ENCODE results near the gene SDK1.
"Not testable (repeated sequence)": the region's sequence is repeated elsewhere in the genome, so short reads cannot be mapped to it uniquely, and the experiment has no call there.

- TF ChIP-seq, protein P1, sequence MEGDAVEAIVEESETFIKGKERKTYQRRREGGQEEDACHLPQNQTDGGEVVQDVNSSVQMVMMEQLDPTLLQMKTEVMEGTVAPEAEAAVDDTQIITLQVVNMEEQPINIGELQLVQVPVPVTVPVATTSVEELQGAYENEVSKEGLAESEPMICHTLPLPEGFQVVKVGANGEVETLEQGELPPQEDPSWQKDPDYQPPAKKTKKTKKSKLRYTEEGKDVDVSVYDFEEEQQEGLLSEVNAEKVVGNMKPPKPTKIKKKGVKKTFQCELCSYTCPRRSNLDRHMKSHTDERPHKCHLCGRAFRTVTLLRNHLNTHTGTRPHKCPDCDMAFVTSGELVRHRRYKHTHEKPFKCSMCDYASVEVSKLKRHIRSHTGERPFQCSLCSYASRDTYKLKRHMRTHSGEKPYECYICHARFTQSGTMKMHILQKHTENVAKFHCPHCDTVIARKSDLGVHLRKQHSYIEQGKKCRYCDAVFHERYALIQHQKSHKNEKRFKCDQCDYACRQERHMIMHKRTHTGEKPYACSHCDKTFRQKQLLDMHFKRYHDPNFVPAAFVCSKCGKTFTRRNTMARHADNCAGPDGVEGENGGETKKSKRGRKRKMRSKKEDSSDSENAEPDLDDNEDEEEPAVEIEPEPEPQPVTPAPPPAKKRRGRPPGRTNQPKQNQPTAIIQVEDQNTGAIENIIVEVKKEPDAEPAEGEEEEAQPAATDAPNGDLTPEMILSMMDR (IDR thresholded peaks at IDR 0.05), result not testable (repeated sequence)
- TF ChIP-seq POLR2A (IDR thresholded peaks at IDR 0.05), result not testable (repeated sequence)
These were observed 935.8 kb downstream of the SDK1 start for GRCh38 chr7:4236873-4237272.

Data from vagina (tissue), 2 donors.